ENCODE results near the gene ANAPC2.

GRCh38 chr9:137204731-137205125 lies 16.4 kb upstream of the ANAPC2 start:
- TF ChIP-seq CTCF (IDR thresholded peaks at IDR 0.05; ENCODE audit: borderline replicate concordance, extremely low read depth, low read length, poor library complexity, severe bottlenecking), result no peak
- TF ChIP-seq EZH2 (IDR thresholded peaks at IDR 0.05; ENCODE audit: borderline replicate concordance, low read depth, low read length, severe bottlenecking), result no peak

Measured in DND-41 (cell line).